Hematopoietic multipotent progenitor cell treated with erythropoietin and hydrocortisone succinate and interleukin-3 and kit ligand, for 15 days (in vitro differentiated cells): ENCODE measurements around the gene PYHIN1.
"Not testable (repeated sequence)": the region's sequence is repeated elsewhere in the genome, so short reads cannot be mapped to it uniquely, and the experiment has no call there.

Experiments used
- DNase-seq: peaks from one replicate; pipeline ENCODE4 v3.0.0-alpha.2; 2015; ENCODE audit warnings: low spot score

PYHIN1 gene

GRCh38 chr1:158983235-158983634 lies 51.9 kb downstream of the PYHIN1 start:
- DNase-seq: no peak

GRCh38 chr1:158984386-158984785 lies 53.0 kb downstream of the PYHIN1 start:
- DNase-seq: no peak

GRCh38 chr1:158989424-158989823 lies 58.1 kb downstream of the PYHIN1 start:
- no peak for DNase-seq

- DNase-seq: no peak
Observed at GRCh38 chr1:158992787-158993312, 61.5 kb downstream of the PYHIN1 start.

DNA sequence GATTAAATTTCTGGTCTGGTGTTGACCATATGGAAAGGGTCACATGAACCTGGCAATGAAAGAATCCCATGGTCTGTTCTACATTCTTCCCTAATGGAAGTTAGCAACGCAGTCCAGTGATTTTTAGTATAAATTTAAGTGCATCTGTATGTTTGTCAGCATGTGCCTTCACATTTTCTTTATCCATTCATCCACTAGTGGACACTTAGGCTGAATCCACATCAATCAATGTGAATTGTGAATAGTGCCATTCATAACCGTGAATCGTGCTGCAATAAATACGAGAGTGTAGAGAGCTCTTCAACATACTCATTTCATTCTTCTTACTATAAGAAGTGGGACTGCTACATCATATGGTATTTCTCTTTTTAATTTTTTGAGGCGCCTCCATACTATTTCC lies 65.6 kb downstream of the PYHIN1 start:
- DNase-seq: no peak

DNA sequence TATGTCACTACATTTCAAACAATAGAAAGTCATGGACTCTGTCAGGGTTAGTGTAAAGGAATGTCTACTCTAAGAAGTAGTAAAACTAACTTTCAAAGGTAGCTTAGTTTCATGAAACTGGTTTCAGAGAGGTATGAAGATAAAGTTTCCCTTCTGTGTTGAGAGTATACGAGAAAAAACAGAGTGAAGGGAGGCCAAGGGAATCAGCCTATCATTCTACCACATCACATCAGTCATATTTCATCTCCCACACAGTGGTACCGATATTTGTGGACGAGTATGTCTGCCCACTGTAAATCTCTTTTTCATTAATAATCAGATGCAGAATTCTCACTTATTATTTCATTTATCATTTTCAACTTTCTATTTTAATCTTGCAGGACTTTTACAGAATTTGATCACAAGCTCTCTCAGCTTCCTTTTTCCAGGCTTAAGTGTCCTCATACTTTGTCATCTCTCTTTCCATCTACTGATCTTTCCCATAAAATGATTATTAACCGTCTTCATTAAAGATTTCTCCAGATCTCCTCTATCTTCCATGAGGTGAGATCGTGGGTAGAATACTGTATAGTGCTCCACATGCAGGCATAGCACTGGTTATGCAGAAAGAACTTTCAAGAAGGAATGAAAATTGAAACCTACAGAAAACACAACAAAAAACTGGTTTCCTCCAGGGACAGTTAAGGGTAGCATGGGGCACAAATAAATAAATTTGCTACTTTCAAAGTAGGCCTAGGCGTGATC lies 66.9 kb downstream of the PYHIN1 start:
- no peak for DNase-seq

DNA sequence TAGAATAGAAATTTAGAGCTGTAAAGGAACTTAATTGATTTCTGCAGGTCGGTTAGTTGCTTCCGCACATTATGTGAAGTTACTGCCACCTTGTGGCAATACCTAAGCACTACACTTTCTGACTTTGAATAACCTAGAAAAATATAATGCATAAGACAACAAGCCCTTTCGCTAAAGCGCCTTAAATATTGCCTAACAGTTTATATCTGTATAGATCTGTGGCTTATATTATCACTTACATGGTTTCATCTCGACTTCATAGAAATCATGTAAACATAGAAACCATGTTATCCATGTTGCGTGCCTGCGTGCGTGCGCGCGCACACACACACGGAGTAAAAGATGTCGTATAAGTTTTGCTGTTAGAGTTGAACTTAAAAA lies 67.4 kb downstream of the PYHIN1 start:
- peak; percentile 77 for DNase-seq

- DNase-seq: no peak
Observed at GRCh38 chr1:158999316-159000069, 68.1 kb downstream of the PYHIN1 start.

DNA sequence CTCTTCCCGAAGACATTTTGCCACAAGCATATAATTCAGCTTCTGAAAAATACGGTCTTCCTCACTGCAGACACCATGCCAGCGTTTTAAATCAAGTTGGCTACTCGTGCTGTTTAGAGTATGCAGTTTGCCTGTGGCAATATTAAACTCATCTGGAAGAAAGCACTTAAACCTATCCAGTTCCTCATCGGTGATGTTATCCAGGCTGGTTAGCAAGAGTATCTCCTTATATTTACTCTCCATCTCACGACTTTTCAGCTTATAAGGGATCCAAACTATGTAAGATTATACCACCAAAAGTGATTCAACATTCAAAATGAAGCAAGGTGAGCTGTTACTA lies 68.7 kb downstream of the PYHIN1 start:
- DNase-seq: no peak

GRCh38 chr1:159000625-159001024 lies 69.3 kb downstream of the PYHIN1 start:
- no peak for DNase-seq

GRCh38 chr1:159005161-159005560 lies 73.8 kb downstream of the PYHIN1 start:
- no peak for DNase-seq

GRCh38 chr1:159005676-159006075 lies 74.3 kb downstream of the PYHIN1 start:
- no peak for DNase-seq

DNA sequence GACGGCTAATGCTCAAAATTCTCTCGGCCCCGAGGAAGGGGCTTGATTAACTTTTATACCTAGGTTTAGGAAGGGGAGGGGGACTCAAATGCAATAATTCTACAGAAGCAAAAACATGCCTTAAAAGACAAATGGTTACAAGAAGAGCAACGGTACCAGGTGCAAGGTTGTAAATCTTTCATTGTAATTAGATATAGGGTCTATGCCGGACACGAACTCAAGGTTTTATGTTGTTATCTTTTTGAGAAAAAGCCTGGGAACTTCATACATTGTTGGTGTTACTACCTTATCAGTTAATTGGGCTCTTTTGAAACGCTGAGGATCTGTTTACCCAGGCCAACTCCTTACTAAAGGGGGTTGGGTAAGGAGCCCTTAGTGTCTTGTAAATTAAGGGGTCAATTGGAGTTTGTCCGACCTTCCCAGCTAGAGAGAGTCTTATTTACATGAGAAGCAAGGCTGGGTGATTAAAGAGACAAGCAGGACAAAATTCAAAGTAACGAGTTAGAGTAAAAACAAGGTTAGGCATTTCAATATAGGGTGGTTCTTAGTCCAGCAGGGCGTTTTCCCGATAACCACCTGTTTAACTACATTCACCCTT lies 75.0 kb downstream of the PYHIN1 start:
- DNase-seq: not testable (repeated sequence)

DNA sequence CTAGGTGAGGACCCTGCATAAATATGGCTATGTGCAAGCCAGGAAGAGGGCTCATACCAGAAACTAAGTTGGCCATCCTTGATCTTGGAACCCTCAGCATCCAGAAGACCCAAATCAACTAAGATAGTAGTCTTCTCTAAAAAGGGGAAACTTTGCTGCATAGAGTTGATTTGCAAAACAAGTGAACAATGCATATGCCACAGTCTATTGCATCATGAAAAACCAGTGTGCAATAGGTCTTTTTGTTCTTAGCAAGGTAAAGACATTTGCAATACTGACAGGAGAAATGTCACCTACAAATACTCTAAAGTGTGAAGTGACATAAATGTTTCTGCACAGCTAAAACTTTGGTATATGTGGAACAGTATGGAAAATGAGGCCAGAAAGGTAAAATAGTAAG lies 76.4 kb downstream of the PYHIN1 start:
- DNase-seq: no peak

DNA sequence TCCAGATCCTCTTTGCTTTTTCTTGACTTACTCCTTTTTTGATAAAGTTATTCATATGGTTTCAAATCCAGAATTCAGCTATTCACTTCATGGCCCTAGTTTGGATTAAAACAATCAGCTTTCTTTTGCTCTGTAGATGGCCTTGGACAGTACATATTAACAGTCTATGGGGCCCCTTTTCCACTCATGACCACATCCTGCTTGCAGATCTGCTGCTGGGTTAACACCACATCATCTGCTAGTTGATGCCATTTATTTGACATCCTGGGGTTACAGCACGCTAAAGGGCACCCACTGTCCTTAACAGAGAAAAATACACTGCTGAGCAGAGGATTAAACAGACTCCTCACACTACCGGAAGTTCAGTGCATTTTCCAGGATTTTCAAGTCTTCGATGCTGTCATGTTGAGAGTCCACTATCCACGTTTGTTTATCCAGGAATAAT lies 77.4 kb downstream of the PYHIN1 start:
- DNase-seq: no peak

DNA sequence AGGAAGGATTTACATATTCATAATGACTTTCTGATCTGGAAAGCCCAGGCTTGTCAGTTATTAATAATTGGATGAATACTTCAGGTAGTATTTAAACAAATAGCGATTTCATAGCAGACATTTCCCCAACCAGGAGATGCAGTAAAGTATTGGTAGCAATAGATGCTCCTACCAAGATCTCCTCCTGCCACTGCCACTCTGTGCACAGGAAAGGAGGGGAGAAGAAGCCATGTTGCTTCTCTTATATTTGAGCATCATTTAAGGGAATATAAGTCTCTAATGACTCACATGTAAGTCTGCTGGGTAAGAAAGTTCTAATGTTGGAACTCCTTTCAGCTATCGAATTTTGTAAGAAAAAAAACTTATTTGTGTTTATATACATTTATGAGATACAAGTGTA lies 77.9 kb downstream of the PYHIN1 start:
- DNase-seq: no peak

DNA sequence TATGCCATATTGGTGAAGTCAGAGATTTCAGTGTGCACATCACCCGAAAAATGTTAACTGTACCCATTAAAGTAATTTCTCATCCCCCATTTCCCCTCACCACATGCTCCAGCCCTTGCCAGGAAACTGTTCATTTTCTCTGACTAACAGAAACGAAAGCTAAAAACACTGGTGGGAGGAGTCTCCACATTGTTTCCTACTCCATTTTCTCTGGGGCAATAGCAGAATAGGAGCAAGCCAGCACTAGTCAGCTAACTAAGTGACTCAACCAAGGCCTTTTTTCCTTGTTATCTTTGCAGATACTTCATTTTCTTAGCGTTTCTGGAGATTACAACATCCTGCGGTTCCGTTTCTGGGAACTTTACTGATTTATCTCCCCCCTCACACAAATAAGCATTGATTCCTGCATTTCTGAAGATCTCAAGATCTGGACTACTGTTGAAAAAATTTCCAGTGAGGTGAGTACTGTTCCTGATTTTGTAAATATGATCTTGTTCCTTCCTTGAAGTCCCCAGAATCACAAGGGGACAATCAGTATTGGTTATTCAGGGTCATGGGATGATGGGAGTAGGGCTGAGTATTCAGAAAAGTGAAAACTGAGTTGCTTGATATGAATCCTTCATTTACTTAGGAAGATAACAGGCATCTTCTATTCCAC lies 78.5 kb downstream of the PYHIN1 start, which contains the start of gene IFI16:
Gene IFI16 (plus strand): TSS at position 204 of the 658 bp plus-strand sequence. CDS start 4,774 bp downstream, outside the sequence.
- no peak for DNase-seq

DNA sequence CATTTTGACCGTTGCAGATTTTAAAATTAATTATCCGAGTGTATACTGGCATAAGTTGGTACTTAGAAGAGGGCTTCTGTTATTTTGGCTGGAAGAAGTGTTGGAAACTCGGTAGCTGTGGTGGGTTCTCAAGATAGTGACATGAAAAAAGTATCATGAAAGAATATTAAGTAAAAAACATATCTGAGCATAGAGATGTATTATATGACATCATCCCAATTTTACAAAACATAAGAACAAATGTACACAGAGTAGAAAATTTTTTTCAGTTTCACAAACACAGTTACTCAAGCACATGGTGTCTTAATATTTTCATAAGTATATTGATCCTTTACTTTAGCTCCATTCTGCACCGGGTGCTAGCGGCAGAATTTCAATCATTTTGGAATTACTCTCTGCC lies 79.0 kb downstream of the PYHIN1 start:
- no peak for DNase-seq

DNA sequence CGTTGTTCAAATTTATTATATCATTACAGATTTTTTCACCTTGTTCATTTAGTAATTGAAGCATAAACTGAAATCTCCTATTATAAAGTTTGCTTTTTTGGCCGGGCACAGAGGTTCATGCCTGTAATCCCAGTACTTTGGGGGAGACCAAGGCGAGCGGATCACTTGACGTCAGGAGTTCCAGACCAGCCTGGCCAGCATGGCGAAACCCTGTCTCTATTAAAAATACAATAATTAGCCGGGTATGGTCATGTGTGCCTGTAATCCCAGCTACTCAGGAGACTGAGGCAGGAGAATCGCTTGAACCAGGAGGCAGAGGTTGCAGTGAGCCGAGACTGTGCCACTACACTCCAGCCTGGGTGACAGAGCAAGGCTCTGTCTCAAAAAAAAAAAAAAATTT lies 79.6 kb downstream of the PYHIN1 start:
- not testable (repeated sequence) for DNase-seq

GRCh38 chr1:159011751-159012150 lies 80.4 kb downstream of the PYHIN1 start:
- no peak for DNase-seq

- DNase-seq: no peak
Observed at GRCh38 chr1:159012495-159012894, 81.1 kb downstream of the PYHIN1 start.

DNA sequence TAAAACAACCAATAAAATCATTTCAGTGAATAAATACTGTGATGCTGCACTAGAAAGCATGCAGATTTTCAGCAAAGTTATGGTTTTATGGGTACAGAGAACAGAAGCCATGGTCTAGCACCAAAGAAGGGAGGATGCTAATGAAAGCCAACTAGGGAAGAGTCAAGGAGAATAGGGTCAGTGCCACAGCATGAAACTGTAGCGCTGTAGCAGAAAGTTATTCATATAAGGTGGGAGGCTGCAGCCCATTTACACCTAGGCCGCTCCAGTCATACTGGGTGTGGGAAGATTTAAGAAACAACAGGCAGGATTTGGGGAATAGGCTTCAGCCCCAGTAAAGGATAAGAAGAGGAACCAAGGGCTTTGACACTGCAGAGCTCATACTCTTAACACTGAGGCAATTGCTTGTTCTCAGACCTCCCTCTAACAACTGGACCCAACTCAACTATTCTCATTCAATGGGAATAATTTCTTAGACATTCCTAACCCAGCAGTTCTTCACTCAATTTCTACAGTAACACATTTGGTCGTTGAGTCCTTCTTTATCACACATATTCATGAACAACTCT lies 82.7 kb downstream of the PYHIN1 start:
- DNase-seq: no peak
